WERI-Rb-1 (cell line): ENCODE data around the gene CSF1R.

ENCODE experiments used
- DNase-seq: peaks from one replicate; pipeline ENCODE4 v3.0.0-alpha.2; 2020
- H3K27ac ChIP-seq: fragments of 250-450 bp; sonication (Bioruptor Pico); 2 replicates; pipeline ENCODE4 v1.5.1; 2020; ENCODE audit warnings: mild to moderate bottlenecking, moderate library complexity
- H3K27me3 ChIP-seq: fragments of 250-450 bp; sonication (Bioruptor Pico); 2 replicates; pipeline ENCODE4 v1.5.1; 2021; ENCODE audit warnings: mild to moderate bottlenecking, low read depth, moderate library complexity; ENCODE audit not compliant: insufficient read depth, severe bottlenecking
- H3K36me3 ChIP-seq: fragments of 250-450 bp; sonication (Bioruptor Pico); 2 replicates; pipeline ENCODE4 v1.5.1; 2020; ENCODE audit warnings: mild to moderate bottlenecking, moderate library complexity
- H3K4me3 ChIP-seq: 2 replicates; pipeline ENCODE4 v1.5.1; 2011; ENCODE audit warnings: low read depth, mild to moderate bottlenecking, control low read depth, low read length
- H3K9me3 ChIP-seq: fragments of 250-450 bp; sonication (Bioruptor Pico); 2 replicates; pipeline ENCODE4 v1.5.1; 2021; ENCODE audit warnings: mild to moderate bottlenecking, moderate library complexity; ENCODE audit not compliant: severe bottlenecking
- TF ChIP-seq, protein P1 (sequence below): IDR thresholded peaks from 2 replicates; pipeline ENCODE4 v1.5.1; 2011; ENCODE audit warnings: low read depth, mild to moderate bottlenecking, control low read depth, inconsistent platforms, low read length

Gene CSF1R

DNA sequence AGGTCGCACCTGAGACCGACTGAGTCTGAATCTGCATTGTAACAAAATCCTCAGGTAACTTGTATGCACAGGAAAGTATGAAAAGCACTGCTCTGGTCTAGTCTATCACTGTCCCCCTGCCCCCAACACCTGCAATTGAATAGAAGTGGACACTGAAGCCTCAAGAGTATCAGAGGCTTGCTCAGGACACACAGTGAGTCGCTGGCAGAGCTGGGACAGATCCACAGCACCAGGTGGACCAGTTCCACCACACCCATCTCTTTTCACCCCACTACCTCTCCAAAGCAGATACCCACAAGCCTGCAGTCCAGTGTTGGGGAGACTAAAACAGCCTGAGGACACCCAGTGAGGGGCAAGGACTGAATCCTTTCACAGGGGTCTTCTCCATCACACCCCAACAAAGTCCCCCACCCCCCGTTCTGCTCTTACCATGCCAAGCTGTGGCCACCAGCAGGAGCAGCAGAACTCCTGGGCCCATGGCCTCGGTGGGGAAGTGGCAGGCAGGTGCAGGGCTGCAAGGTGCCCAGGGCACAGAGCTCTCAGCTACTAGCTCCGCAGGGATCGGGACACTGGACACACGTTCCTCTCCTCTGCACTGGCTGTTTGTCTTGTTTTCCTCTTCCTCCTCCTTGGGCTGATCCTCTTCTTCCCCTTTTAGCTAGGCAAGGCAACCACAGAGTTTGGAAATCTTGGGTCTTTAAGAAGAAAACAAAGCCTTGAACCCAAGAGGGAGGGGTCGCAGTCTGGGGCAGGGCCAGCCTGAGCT lies at the start of gene CSF1R:
TSS of gene CSF1R (minus strand) at position 605 of the 766 bp plus-strand sequence. CDS start at position 478, 127 bp downstream.
- DNase-seq = no peak

DNA sequence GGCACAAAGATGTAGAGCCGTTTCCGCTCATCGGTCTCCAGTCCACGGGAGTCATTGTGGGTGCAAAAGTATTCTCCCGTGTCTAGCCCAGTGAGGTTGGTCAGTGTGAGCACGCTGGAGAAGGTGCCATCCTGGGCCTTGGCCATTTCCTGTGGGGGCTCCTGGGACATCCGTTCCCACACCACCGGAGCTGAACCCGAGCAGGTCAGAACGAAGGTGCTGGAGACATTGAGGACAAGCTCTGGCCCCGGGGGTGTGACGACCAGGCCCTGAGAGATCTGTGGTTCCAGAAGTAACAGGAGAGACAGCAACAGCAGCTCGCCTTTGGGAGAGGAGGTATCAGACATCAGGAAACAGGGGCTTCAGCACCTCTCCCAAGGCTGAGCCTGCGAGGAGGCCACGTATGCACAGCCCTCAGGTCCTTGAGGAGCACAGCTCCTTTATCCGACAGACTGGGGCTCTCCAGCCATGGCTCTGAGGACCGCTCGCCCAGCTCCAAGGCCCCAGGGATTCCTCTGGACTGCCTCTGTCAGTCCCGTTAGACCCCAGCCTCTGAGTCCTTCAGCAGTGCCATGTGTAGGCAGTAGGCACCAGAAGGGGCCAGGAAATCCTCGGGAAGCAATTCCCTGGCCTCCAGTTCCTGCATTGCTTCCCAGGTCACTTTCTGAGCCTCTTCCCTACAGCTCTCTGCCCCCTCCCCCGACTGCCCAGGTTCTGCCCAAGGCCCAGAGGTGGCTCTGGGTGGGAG lies 49.4 kb upstream of the CSF1R start:
- Histone ChIP-seq H3K4me3 (no peak overlapping the region), H3K27ac (no peak overlapping the region), H3K36me3 (no peaks in the 10 kb centered on the region), H3K27me3 (no peaks in the 10 kb centered on the region), H3K9me3 (no peaks in the 10 kb centered on the region)
- TF ChIP-seq, protein P1, sequence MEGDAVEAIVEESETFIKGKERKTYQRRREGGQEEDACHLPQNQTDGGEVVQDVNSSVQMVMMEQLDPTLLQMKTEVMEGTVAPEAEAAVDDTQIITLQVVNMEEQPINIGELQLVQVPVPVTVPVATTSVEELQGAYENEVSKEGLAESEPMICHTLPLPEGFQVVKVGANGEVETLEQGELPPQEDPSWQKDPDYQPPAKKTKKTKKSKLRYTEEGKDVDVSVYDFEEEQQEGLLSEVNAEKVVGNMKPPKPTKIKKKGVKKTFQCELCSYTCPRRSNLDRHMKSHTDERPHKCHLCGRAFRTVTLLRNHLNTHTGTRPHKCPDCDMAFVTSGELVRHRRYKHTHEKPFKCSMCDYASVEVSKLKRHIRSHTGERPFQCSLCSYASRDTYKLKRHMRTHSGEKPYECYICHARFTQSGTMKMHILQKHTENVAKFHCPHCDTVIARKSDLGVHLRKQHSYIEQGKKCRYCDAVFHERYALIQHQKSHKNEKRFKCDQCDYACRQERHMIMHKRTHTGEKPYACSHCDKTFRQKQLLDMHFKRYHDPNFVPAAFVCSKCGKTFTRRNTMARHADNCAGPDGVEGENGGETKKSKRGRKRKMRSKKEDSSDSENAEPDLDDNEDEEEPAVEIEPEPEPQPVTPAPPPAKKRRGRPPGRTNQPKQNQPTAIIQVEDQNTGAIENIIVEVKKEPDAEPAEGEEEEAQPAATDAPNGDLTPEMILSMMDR = no peak
- DNase-seq = no peak

More for the DNA sequence above, at the start of gene CSF1R:
- no peak within 1 kb of the TSS for H3K27ac ChIP-seq
- H3K4me3 ChIP-seq = no peak within 1 kb of the TSS
- H3K9me3 ChIP-seq = peaks cover 2% of the 10 kb centered on the region
- no peaks in the 10 kb centered on the region for H3K36me3 ChIP-seq
- H3K27me3 ChIP-seq = no peaks in the 10 kb centered on the region
- TF ChIP-seq, protein P1 = no peak

- H3K36me3 ChIP-seq = no peaks in the 10 kb centered on the region
- no peaks in the 10 kb centered on the region for H3K27me3 ChIP-seq
These were observed 47.8 kb upstream of the CSF1R start for GRCh38 chr5:150134198-150134588.

GRCh38 chr5:150133581-150134197 lies 47.3 kb upstream of the CSF1R start:
- H3K36me3 ChIP-seq = no peaks in the 10 kb centered on the region
- TF ChIP-seq, protein P1 = no peak
- H3K27ac ChIP-seq = 0 out of 2 replicates have a peak overlapping the region, but pooled peaks have one; percentile 28
- no peak overlapping the region for H3K4me3 ChIP-seq
- DNase-seq = no peak
- no peaks in the 10 kb centered on the region for H3K27me3 ChIP-seq
- H3K9me3 ChIP-seq = no peaks in the 10 kb centered on the region

More at GRCh38 chr5:150134198-150134588, 47.8 kb upstream of the CSF1R start:
- no peak overlapping the region for H3K4me3 ChIP-seq
- H3K9me3 ChIP-seq = no peaks in the 10 kb centered on the region
- DNase-seq = peak; percentile 60
- TF ChIP-seq, protein P1 = no peak
- peak overlapping the region; percentile 28 for H3K27ac ChIP-seq

GRCh38 chr5:150132740-150133139 lies 46.4 kb upstream of the CSF1R start:
- no peaks in the 10 kb centered on the region for H3K27me3 ChIP-seq
- H3K27ac ChIP-seq = no peak overlapping the region
- no peaks in the 10 kb centered on the region for H3K36me3 ChIP-seq
- no peaks in the 10 kb centered on the region for H3K9me3 ChIP-seq
- TF ChIP-seq, protein P1 = no peak
- no peak for DNase-seq
- no peak overlapping the region for H3K4me3 ChIP-seq
